HCT116 (cell line): ENCODE data around the gene DIP2B. TPM values are rescaled to one million over a fixed set of nuclear protein-coding genes. Genes with fewer than 3 reads are reported as not detected.
A peak's percentile ranks its signal among the peaks of the same experiment; 100 is the strongest.

ENCODE experiments used
- ATAC-seq: fragments of 200-7000 bp; cut with Tn5 transposase; 2 replicates; pipeline ENCODE4 v1.9.1; 2020; ENCODE audit warnings: mild to moderate bottlenecking, moderate library complexity
- BruUV-seq: library from RNA; stranded (reverse); fragments of 400-500 nt; replicated peaks from 2 replicates; lab custom pipeline; 2021; lab: Mats Ljungman, UMichigan
- CTCF ChIA-PET: fragments of 300-600 bp; sonication (Branson Sonifier 250); formaldehyde crosslinking; loops from one replicate; lab custom pipeline; 2021; ENCODE audit warnings: antibody characterized with exemption; lab: Charles Lee
- POLR2A ChIA-PET: fragments of 300-600, 350-600 bp; sonication (Branson Sonifier 250); formaldehyde crosslinking; loops from one replicate; lab custom pipeline; 2021; ENCODE audit warnings: antibody characterized with exemption; lab: Charles Lee
- RAD21 ChIA-PET, 2 experiments: fragments of 300-600 bp; sonication (Branson Sonifier 250); formaldehyde crosslinking; loops; one replicate each; lab custom pipeline; 2023; ENCODE audit warnings: low total read pairs in 2 of 2; ENCODE audit not compliant: uncharacterized antibody in 2 of 2, unreplicated experiment in 2 of 2, low non-redundant PET in 1 of 2; lab: Charles Lee
- DNase-seq: peaks from one replicate; pipeline ENCODE4 v3.0.0-alpha.2; 2010; ENCODE audit warnings: low read depth, low spot score
- H2AFZ ChIP-seq: fragments of 200-600 bp; shearing (Covaris generic), sonication (generic); 2 replicates; pipeline ENCODE4 v1.6.1; 2017; ENCODE audit warnings: low read depth, mixed run types, mixed read lengths, antibody characterized with exemption, low read length; ENCODE audit not compliant: poor library complexity, severe bottlenecking
- H3K27ac ChIP-seq: 2 replicates; pipeline ENCODE4 v1.5.1; 2012; ENCODE audit warnings: low read depth, low read length
- H3K27me3 ChIP-seq: fragments of 200-600 bp; sonication (generic); 2 replicates; pipeline ENCODE4 v1.6.1; 2016; ENCODE audit warnings: mixed run types, low read length, mixed read lengths; ENCODE audit not compliant: insufficient read depth
- H3K36me3 ChIP-seq, 2 experiments: fragments of 200-500 bp in 1 of 2; fragments of 200-600 bp in 1 of 2; sonication (Bioruptor generic) in 1 of 2; sonication (generic) in 1 of 2; 2 replicates each; pipeline versions ENCODE4 v1.5.1 to v1.6.1; 2014 to 2016; ENCODE audit warnings: low read length in 2 of 2, inconsistent platforms in 1 of 2, mixed read lengths in 1 of 2, mixed run types in 1 of 2; ENCODE audit not compliant: insufficient read depth in 2 of 2, control insufficient read depth in 1 of 2
- H3K4me1 ChIP-seq, 2 experiments: fragments of 200-600 bp in 1 of 2; sonication (generic) in 1 of 2; 2 replicates each; pipeline versions ENCODE4 v1.5.1 to v1.6.1; 2012 to 2017; ENCODE audit warnings: low read length in 2 of 2, inconsistent platforms in 1 of 2, mild to moderate bottlenecking in 1 of 2, mixed read lengths in 1 of 2, mixed run types in 1 of 2, moderate library complexity in 1 of 2; ENCODE audit not compliant: insufficient read depth in 2 of 2, control insufficient read depth in 1 of 2
- H3K4me2 ChIP-seq: fragments of 200-600 bp; sonication (generic); 2 replicates; pipeline ENCODE4 v1.6.1; 2017; ENCODE audit warnings: mixed run types, low read length, mixed read lengths
- H3K4me3 ChIP-seq, 2 experiments: fragments of 200-600 bp in 1 of 2; sonication (generic) in 1 of 2; replicated peaks in 1 of 2; 2 replicates each; pipeline ENCODE4 v1.5.1; 2011 to 2016; ENCODE audit warnings: low read length in 2 of 2, control low read depth in 1 of 2, low read depth in 1 of 2, mild to moderate bottlenecking in 1 of 2, mixed read lengths in 1 of 2, mixed run types in 1 of 2
- H3K79me2 ChIP-seq: fragments of 200-600 bp; sonication (generic); 2 replicates; pipeline ENCODE4 v1.6.1; 2017; ENCODE audit warnings: mild to moderate bottlenecking, mixed run types, low read length, moderate library complexity, mixed read lengths; ENCODE audit not compliant: insufficient read depth
- H3K9ac ChIP-seq: fragments of 200-600 bp; sonication (generic); 2 replicates; pipeline ENCODE4 v1.6.1; 2016; ENCODE audit warnings: low read length, mixed read lengths
- H3K9me2 ChIP-seq: fragments of 200-600 bp; sonication (generic), shearing (Covaris generic); 2 replicates; pipeline ENCODE4 v1.6.1; 2017; ENCODE audit warnings: mixed run types, mild to moderate bottlenecking, moderate library complexity; ENCODE audit not compliant: insufficient read depth
- H3K9me3 ChIP-seq, 2 experiments: fragments of 200-500 bp in 1 of 2; fragments of 200-600 bp in 1 of 2; sonication (Bioruptor generic) in 1 of 2; sonication (generic) in 1 of 2; 2 replicates each; pipeline ENCODE4 v1.6.1; 2014 to 2017; ENCODE audit warnings: low read length in 2 of 2, mixed read lengths in 2 of 2, inconsistent platforms in 1 of 2, low read depth in 1 of 2, mild to moderate bottlenecking in 1 of 2, mixed run types in 1 of 2, moderate library complexity in 1 of 2; ENCODE audit not compliant: control insufficient read depth in 1 of 2, insufficient read depth in 1 of 2
- H4K20me1 ChIP-seq: fragments of 200-600 bp; sonication (generic), shearing (Covaris generic); 2 replicates; pipeline ENCODE4 v1.6.1; 2017; ENCODE audit warnings: mixed run types, mild to moderate bottlenecking, moderate library complexity; ENCODE audit not compliant: insufficient read depth
- CBX3 ChIP-seq: IDR thresholded peaks from 2 replicates; pipeline ENCODE4 v1.6.1; 2012; ENCODE audit warnings: low read depth
- CEBPB ChIP-seq: IDR thresholded peaks from 2 replicates; pipeline ENCODE4 v1.6.1; 2012; ENCODE audit warnings: low read depth
- FOSL1 ChIP-seq: IDR thresholded peaks from 2 replicates; pipeline ENCODE4 v1.6.1; 2012; ENCODE audit warnings: low read depth
- JUND ChIP-seq: IDR thresholded peaks from 2 replicates; pipeline ENCODE4 v1.6.1; 2012
- POLR2AphosphoS5 ChIP-seq: IDR thresholded peaks from 2 replicates; pipeline ENCODE4 v1.6.1; 2011; ENCODE audit warnings: mild to moderate bottlenecking, low read depth, low read length, moderate library complexity
- SIN3A ChIP-seq: IDR thresholded peaks from 2 replicates; pipeline ENCODE4 v1.6.1; 2012; ENCODE audit warnings: low read depth
- SP1 ChIP-seq: IDR thresholded peaks from 2 replicates; pipeline ENCODE4 v1.6.1; 2012; ENCODE audit warnings: low read depth
- SRF ChIP-seq: IDR thresholded peaks from 2 replicates; pipeline ENCODE4 v1.6.1; 2012; ENCODE audit warnings: low read depth
- TCF7L2 ChIP-seq: IDR thresholded peaks from 2 replicates; pipeline ENCODE4 v1.7.0; 2011; ENCODE audit warnings: borderline replicate concordance, inconsistent platforms; ENCODE audit not compliant: insufficient read depth, insufficient read length; ENCODE audit errors: extremely low read depth
- YY1 ChIP-seq: IDR thresholded peaks from 2 replicates; pipeline ENCODE4 v1.6.1; 2011; ENCODE audit warnings: low read length, low read depth, moderate library complexity, mild to moderate bottlenecking; ENCODE audit not compliant: insufficient replicate concordance; ENCODE audit errors: extremely low read depth
- ZFX ChIP-seq: fragments of 450-650 bp; IDR thresholded peaks from 2 replicates; pipeline ENCODE4 v1.6.1; 2017
- intact Hi-C: fragments of 100-400 bp; cut with micrococcal nuclease; formaldehyde crosslinking; loops from 2 replicates; pipeline ENCODE4 v1.10.0; 2022
- total RNA-seq: library from RNA; stranded (reverse); gene quantifications from one replicate; pipeline ENCODE4 v1.2.1, GENCODE V29; 2021; ENCODE audit not compliant: unreplicated experiment
- TF ChIP-seq, protein P1 (sequence below): IDR thresholded peaks from 2 replicates; pipeline ENCODE4 v1.6.1; 2011; ENCODE audit warnings: mild to moderate bottlenecking, low read length, moderate library complexity; ENCODE audit not compliant: insufficient replicate concordance; ENCODE audit errors: extremely low read depth
- TF ChIP-seq, protein P2 (sequence below): IDR thresholded peaks from 2 replicates; pipeline ENCODE4 v1.6.1; 2012; ENCODE audit warnings: low read depth
- TF ChIP-seq, protein P3 (sequence below): IDR thresholded peaks from 2 replicates; pipeline ENCODE4 v1.6.1; 2012
- TF ChIP-seq, protein P4 (sequence below): IDR thresholded peaks from 2 replicates; pipeline ENCODE4 v1.6.1; 2012

DIP2B gene
- total RNA-seq, 1 experiment from 2014 or later: 32.3 TPM

DNA sequence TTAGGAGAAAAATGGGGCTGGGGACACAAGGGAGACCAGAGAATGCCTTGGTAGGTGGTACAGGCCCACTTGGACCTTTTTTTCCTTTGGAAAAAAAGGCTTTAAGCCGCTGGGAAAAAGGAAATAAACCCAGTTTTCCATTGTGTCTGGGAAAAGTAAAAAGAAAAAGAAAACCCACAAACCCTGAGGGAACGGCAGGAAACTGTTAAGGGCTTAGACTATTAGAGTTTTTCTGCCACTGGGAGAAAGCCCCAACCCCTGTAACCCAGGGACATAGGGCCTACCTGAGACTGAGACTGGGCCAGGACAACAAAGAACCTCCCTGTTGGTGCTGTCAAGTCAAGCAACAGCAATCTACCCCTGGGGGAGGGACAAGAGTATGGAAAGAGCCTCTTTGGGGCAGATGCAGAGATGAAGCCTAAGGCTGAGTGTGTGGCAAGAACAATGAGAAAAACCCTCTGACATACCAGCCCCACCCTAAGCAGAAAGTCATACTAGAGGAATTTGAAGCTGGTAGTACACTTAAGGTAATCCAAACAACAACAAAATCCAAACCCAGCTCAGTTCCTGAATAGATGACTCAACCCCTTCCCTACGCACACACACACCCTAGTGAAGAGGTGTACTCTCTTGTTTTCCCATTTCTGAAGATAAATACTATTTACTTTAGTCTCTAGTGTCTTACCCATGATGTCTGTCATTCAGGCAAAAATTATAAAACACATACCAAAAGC is 281.9 kb downstream of the DIP2B start:
- Histone ChIP-seq H3K9me2 (no peaks in the 10 kb centered on the region), H2AFZ (no peak overlapping the region), H3K27ac (peak overlapping the region; percentile 87), H3K9me3 (no peaks in the 10 kb centered on the region), H3K4me3 (peak overlapping the region; percentile 15 to 54)
- RAD21 ChIA-PET: interaction anchor here (0.7 to 1.2 kb wide), 4 partner anchors 11 to 22 kb away, joined by 3 to 6 read pairs (median 4); partner anchors contain the start of gene ATF1 (in 1 of the 2)
- peak; percentile 92 for ATAC-seq
- TF ChIP-seq TCF7L2 (no peak), CBX3 (peak; percentile 89), ZFX (no peak), YY1 (peak; percentile 46), SRF (peak; percentile 75), FOSL1 (peak; percentile 93), SP1 (peak; percentile 90), CEBPB (peak; percentile 90), JUND (peak; percentile 92), POLR2AphosphoS5 (peak; percentile 71), SIN3A (peak; percentile 79)
- TF ChIP-seq, protein P1, sequence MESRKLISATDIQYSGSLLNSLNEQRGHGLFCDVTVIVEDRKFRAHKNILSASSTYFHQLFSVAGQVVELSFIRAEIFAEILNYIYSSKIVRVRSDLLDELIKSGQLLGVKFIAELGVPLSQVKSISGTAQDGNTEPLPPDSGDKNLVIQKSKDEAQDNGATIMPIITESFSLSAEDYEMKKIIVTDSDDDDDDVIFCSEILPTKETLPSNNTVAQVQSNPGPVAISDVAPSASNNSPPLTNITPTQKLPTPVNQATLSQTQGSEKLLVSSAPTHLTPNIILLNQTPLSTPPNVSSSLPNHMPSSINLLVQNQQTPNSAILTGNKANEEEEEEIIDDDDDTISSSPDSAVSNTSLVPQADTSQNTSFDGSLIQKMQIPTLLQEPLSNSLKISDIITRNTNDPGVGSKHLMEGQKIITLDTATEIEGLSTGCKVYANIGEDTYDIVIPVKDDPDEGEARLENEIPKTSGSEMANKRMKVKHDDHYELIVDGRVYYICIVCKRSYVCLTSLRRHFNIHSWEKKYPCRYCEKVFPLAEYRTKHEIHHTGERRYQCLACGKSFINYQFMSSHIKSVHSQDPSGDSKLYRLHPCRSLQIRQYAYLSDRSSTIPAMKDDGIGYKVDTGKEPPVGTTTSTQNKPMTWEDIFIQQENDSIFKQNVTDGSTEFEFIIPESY: no peak
- TF ChIP-seq, protein P2, sequence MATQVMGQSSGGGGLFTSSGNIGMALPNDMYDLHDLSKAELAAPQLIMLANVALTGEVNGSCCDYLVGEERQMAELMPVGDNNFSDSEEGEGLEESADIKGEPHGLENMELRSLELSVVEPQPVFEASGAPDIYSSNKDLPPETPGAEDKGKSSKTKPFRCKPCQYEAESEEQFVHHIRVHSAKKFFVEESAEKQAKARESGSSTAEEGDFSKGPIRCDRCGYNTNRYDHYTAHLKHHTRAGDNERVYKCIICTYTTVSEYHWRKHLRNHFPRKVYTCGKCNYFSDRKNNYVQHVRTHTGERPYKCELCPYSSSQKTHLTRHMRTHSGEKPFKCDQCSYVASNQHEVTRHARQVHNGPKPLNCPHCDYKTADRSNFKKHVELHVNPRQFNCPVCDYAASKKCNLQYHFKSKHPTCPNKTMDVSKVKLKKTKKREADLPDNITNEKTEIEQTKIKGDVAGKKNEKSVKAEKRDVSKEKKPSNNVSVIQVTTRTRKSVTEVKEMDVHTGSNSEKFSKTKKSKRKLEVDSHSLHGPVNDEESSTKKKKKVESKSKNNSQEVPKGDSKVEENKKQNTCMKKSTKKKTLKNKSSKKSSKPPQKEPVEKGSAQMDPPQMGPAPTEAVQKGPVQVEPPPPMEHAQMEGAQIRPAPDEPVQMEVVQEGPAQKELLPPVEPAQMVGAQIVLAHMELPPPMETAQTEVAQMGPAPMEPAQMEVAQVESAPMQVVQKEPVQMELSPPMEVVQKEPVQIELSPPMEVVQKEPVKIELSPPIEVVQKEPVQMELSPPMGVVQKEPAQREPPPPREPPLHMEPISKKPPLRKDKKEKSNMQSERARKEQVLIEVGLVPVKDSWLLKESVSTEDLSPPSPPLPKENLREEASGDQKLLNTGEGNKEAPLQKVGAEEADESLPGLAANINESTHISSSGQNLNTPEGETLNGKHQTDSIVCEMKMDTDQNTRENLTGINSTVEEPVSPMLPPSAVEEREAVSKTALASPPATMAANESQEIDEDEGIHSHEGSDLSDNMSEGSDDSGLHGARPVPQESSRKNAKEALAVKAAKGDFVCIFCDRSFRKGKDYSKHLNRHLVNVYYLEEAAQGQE: no peak
- TF ChIP-seq, protein P3, sequence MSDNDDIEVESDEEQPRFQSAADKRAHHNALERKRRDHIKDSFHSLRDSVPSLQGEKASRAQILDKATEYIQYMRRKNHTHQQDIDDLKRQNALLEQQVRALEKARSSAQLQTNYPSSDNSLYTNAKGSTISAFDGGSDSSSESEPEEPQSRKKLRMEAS: 0 out of 2 replicates have a peak, but pooled peaks have one; percentile 16
- TF ChIP-seq, protein P4, sequence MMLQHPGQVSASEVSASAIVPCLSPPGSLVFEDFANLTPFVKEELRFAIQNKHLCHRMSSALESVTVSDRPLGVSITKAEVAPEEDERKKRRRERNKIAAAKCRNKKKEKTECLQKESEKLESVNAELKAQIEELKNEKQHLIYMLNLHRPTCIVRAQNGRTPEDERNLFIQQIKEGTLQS: peak; percentile 23; the same call in 1 of the 2 replicates
- TF ChIP-seq, all 23 proteins: peak for 11
- ChIA-PET CTCF (interaction anchor here (0.9 to 1.1 kb wide), 3 partner anchors 21 to 242 kb away, joined by 3 to 4 read pairs (median 3); partner anchors contain the start of gene ATF1), POLR2A (interaction anchor here (0.6 to 1.8 kb wide), 6 partner anchors 9 to 32 kb away, joined by 3 to 13 read pairs (median 3); no protein-coding TSS in a partner anchor)
- Histone ChIP-seq H3K9ac (peak overlapping the region; percentile 79), H3K36me3 (no peaks in the 10 kb centered on the region), H3K27me3 (no peaks in the 10 kb centered on the region), H4K20me1 (no peaks in the 10 kb centered on the region), H3K4me1 (peaks cover 61 to 74% of the 10 kb centered on the region in 2 experiments), H3K79me2 (peaks cover 39% of the 10 kb centered on the region), H3K4me2 (peak overlapping the region; percentile 93)
- TSS peak; percentile 98 for BruUV-seq
- intact Hi-C loops: no loop called here
- peak; percentile 94 for DNase-seq
